ENCODE data around the gene FASN. TPM values are rescaled to one million over a fixed set of nuclear protein-coding genes. Genes with fewer than 3 reads are reported as not detected.

Gene FASN
- total RNA-seq, 2 donors from 2014 or later, result 168 to 198 TPM

DNA sequence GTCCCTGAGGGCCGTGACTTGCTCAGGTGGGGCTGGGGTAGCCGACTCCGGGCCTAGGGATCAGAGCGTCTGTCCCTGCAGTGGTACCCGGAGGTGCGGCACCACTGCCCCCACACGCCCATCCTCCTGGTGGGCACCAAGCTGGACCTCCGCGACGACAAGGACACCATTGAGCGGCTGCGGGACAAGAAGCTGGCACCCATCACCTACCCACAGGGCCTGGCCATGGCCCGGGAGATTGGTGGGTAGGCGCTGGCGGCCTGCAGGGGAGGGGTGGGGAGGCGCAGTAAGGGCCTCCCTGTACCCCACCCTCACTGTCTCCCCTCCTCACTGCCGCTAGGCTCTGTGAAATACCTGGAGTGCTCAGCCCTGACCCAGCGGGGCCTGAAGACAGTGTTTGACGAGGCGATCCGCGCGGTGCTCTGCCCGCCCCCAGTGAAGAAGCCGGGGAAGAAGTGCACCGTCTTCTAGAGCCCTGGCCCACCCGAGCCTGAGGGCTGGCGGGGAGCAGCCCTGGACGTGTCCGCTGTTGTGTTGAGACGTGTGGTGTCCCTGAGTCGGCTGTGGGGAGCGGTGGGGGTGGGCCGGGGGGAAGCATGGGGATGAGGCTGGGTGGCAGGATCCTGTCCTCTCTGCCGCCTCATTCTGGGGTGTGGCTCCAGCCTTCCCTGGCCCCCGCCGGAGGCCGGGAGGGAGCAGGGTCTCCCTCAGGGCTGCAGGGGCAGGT is 64.5 kb downstream of the FASN start:
- no peak for DNase-seq
- intact Hi-C loops (cut with DNase I), result loop anchor here (10.0 kb wide), 1 partner anchor 291 kb away; no protein-coding TSS in a partner anchor
- Histone ChIP-seq H3K9me3 (no peaks in the 10 kb centered on the region), H3K27me3 (no peaks in the 10 kb centered on the region), H3K36me3 (no peaks in the 10 kb centered on the region), H3K27ac (no peak overlapping the region), H3K9ac (ENCODE audit: low read depth in 2 of 2, low read length in 2 of 2) (no peak overlapping the region), H3K4me1 (peaks cover 19% of the 10 kb centered on the region), H3K4me3 (no peak overlapping the region)
- no peak for TF ChIP-seq CTCF (IDR thresholded peaks at IDR 0.05)

DNA sequence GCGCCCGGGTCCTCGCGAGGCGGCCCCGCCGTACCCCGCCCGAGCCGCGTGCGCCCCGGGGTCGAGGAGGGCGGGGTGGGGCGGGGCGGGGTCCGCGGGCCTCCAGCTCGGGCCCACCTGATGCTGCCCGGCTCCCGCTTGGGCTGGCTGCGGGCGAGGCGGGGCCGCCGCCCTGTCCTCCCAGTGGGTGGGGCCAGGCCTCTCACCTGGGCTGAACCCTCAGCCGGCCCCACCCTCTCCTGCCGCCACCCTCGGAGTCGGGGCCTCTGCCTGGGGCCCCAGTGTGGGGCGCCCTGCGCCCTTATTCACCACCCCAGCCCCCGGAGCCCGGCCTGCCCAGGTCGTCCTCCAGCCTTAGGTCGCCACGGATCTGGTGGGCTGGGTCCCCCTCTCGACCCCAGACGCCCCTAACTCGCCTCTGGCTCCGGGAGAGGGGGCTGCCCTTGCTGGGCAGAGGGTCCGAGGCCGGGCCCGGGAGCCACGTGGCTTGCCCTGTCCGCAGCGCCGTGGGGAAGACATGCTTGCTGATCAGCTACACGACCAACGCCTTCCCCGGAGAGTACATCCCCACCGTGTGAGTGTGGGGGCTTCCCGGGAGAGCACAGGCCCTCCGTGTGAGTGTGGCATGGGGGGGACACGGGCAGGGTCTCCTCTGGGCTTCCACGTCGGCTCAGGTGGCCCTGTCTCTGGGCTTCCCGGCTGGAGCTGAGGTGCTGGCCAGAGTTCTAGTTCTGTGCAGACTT is 66.0 kb downstream of the FASN start:
- peaks cover 16% of the 10 kb centered on the region for H3K4me1 ChIP-seq
- TF ChIP-seq CTCF (IDR thresholded peaks at IDR 0.05), result no peak
- peak overlapping the region in 1 of 2 donors; percentile 39 for H3K9ac ChIP-seq (ENCODE audit: low read depth in 2 of 2, low read length in 2 of 2)
- no peaks in the 10 kb centered on the region for H3K36me3 ChIP-seq
- intact Hi-C loops (cut with DNase I), result loop anchor here (2.0 to 10.0 kb wide), 2 partner anchors 117 to 293 kb away; no protein-coding TSS in a partner anchor
- H3K4me3 ChIP-seq, result peak overlapping the region; percentile 20
- H3K27ac ChIP-seq, result no peak overlapping the region
- DNase-seq, result peak; percentile 80
- no peaks in the 10 kb centered on the region for H3K27me3 ChIP-seq
- H3K9me3 ChIP-seq, result no peaks in the 10 kb centered on the region

DNA sequence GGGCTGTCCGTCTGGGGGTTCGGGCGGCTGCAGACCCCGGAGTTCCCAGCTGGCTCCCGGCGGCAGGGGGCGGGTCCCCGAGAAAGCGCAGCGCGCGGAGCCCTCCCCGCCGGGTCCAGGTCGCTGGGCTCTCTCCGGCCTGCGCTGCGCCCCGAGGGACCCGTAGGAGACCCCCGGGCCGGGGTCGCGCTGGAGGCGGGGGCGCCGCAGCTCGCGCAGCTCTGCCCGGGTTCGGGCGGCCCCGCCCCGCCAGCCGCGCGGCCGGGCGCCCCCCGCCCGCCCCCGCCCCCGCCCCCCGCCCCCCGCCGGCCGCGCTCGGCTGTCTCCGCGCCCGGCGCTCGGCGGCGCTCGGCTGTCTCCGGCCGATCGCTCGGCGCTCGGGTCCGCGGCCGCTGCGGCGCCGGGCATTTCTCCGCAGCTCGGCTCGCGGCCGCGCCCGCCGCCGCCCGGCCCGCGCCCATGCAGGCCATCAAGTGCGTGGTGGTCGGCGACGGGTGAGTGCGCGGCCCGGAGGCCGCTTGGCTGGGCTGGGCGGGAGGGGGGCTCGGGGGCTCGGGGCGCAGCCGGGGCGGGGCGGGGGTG is 66.6 kb downstream of the FASN start, which contains the start of gene RAC3:
RAC3 (plus strand) TSS at position 376 of the 582 bp plus-strand sequence; CDS start at position 460, 84 bp downstream.
- DNase-seq, result no peak
- Histone ChIP-seq H3K9me3 (no peaks in the 10 kb centered on the region), H3K4me3 (peak within 1 kb of the TSS; percentile 47), H3K4me1 (peaks cover 12% of the 10 kb centered on the region), H3K9ac (ENCODE audit: low read depth in 2 of 2, low read length in 2 of 2) (peak within 1 kb of the TSS; percentile 43 to 46), H3K36me3 (no peaks in the 10 kb centered on the region), H3K27ac (peak within 1 kb of the TSS; percentile 75), H3K27me3 (no peaks in the 10 kb centered on the region)
- intact Hi-C loops (cut with DNase I), result loop anchor here (2.0 to 10.0 kb wide), 2 partner anchors 117 to 293 kb away; no protein-coding TSS in a partner anchor
- no peak for TF ChIP-seq CTCF (IDR thresholded peaks at IDR 0.05)

GRCh38 chr17:82030470-82031302 is 67.3 kb downstream of the FASN start:
- Histone ChIP-seq H3K4me1 (peaks cover 10% of the 10 kb centered on the region), H3K27ac (peak overlapping the region; percentile 75), H3K36me3 (no peaks in the 10 kb centered on the region), H3K27me3 (no peaks in the 10 kb centered on the region), H3K9ac (ENCODE audit: low read depth in 2 of 2, low read length in 2 of 2) (peak overlapping the region; percentile 43 to 46), H3K4me3 (peak overlapping the region; percentile 47), H3K9me3 (no peaks in the 10 kb centered on the region)
- DNase-seq, result peak; percentile 90
- peak; percentile 96 for TF ChIP-seq CTCF (IDR thresholded peaks at IDR 0.05)
- intact Hi-C loops (cut with DNase I), result loop anchor here (2.0 to 10.0 kb wide), 2 partner anchors 118 to 294 kb away; no protein-coding TSS in a partner anchor
